NCI-H2227 (cell line): Measurements from ENCODE around the gene IRAK3.
"Not testable (repeated sequence)": the region's sequence is repeated elsewhere in the genome, so short reads cannot be mapped to it uniquely, and the experiment has no call there.

Source experiments
- DNase-seq: peaks from one replicate; lab custom pipeline; 2025; ENCODE audit not compliant: unreplicated experiment; lab: John Stamatoyannopoulos, UW

IRAK3 gene

DNA sequence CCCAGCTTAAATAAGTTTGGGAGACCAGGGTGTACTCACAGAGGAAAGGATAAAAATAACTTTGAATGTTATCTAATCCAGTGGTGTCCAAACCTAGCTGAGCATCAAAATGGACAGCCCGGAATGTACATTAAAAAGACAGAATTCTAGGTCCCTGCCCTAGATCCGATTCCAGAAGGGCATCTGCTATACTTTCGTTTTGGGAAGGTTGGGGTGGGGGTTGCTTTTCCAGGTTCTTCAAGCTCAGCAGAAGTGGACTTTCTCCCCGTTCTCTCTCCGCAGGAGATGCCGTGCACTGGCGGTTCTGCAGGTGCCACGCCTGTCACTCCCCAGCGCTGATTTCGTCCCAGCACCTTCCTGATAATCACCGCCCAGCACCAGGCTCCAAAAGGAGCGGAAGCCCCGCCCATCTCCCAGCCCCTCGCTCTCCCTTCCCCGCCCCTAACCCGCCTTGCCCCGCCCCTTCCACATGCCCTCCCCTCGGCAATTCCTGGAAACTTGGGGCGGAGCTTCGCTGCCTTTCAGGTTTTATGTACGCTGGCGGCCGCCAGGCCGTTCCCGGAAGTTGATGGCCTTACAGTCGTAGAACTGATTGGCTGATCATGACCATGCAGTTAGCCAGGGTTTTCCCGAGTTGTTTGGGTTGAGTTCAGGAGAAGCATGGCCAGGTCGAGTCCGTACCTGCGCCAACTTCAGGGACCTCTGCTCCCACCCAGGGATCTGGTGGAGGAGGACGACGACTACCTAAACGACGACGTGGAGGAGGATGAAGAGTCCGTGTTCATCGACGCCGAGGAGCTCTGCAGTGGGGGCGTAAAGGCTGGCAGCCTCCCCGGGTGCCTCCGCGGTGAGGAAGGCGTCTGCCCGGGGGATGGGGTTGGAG, 113.2 kb downstream of the IRAK3 start, which contains the start of gene HELB:
TSS of gene HELB (plus strand) at position 550 of the 883 bp plus-strand sequence. CDS start at position 661, 111 bp downstream.
- peak; percentile 96 for DNase-seq

DNA sequence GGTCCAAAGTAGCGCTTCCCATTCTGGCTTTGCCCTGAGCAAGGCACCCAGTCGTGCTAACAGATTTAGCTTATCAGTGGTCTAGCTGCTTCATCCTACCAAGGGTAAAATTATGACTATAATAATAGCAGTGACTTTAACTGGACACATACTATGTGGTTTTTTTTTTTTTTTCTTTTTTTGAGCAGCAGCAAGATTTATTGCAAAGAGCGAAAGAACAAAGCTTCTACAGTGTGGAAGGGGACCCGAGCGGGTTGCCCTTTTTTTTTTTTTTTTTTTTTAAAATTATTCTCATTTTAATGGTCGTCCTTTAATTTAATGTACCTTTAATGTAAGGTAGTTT, 113.8 kb downstream of the IRAK3 start:
- no peak for DNase-seq

DNA sequence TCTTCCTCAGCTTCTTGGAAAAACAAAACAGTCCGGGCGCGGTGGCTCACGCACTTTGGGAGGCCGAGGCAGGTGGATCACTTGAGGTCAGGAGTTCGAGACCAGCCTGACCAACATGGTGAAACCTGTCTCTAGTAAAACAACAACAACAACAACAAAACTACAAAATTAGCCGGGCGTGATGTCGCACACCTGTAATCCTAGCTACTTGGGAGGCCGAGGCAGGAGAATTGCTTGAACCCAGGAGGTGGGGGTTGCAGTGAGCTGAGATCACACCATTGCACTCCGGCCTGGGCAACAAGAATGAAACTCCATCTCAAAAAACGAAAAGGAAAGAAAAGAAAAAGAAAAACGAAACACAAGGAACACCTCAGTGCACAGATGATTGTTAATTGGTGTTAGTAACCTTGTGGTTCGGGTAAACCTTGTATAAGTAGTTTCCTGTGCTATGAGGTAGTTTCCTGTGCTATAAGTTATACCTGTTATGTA, 114.3 kb downstream of the IRAK3 start:
- not testable (repeated sequence) for DNase-seq
